Measurements from ENCODE around the gene TAS2R46. TPM values are rescaled to one million over a fixed set of nuclear protein-coding genes. Genes with fewer than 3 reads are reported as not detected.
"Not testable (repeated sequence)": the region's sequence is repeated elsewhere in the genome, so short reads cannot be mapped to it uniquely, and the experiment has no call there.

Gene TAS2R46
- total RNA-seq, 2 donors from 2014 or later, result 0.50 to 0.81 TPM

DNA sequence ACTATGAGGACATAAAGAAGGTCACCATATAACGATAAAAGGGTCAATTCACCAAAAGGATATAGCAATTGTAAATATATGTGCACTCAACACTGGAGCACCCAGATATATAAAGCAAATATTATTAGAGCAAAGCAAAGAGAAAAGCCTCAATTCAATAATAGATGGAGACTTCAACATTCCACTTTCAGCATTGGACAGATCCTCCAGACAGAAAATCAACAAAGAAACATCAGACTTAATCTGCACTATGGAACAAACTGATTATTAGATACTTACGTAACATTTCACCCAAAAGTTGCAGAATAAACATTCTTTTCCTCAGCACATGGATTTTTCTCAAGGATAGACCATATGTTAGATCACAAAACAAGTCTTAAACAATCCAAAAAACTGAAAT lies 20.7 kb downstream of the TAS2R46 start:
- ATAC-seq; DNase-seq; intact Hi-C loops (cut with DNase I): not testable (repeated sequence)

DNA sequence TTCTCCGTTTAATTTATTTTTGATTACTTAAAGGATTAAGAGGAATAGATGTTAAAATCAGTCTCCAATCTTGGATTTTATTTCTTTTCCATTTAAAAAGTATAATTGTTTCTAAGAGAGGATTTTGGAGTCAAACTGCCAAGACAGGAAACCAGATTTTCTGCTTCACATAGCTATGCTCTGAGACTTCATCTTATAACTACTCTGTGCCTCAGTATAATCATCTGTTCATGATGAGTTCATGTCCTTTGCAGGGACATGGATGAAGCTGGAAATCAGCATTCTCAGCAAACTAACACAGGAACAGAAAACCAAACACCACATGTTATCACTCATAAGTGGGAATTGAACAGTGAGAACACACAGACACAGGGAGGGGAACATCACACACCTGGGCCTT lies 21.9 kb downstream of the TAS2R46 start:
- intact Hi-C loops (cut with DNase I), result no loop called here
- ATAC-seq, result no peak

DNA sequence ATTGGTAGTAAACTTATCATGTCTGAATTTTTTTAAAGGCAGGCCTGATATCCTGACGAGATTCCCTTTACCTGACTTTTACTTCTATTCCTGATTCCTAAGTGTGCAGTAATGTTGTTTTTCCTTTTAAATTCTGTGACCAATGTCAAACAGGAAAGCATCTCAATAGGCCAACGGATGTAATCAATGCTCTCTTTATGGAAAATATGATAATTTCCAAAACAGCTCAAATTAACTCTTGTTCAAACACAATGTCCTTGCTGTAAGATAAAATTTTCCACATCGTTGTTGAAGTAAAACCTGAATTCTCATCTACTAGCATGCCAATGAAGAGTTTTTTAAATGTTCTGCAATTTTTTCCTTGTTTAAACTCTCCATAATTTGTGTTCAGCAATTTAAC lies 22.9 kb downstream of the TAS2R46 start:
- no peak for DNase-seq
- intact Hi-C loops (cut with DNase I), result no loop called here
- ATAC-seq, result no peak

More for the DNA sequence above, 21.9 kb downstream of the TAS2R46 start:
- DNase-seq, result no peak

DNA sequence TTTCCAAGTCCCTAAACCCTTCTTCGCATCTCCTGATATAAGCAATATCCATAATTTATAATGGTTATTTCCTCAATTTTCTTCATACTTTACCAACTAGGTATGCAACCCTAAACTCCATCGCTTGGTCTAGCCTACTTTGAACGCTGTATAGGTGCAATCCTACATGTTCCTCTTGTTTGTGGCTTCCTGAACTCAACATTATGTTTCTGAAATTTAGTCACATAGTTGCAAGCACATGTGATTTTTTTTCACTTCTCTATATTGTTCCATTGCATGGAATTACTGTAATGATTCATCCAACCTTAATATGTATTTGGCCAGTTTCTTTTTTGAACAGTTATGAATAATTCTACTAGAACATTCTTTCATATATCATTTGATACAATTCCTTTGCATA lies 28.1 kb downstream of the TAS2R46 start:
- DNase-seq; ATAC-seq; intact Hi-C loops (cut with DNase I): not testable (repeated sequence)

DNA sequence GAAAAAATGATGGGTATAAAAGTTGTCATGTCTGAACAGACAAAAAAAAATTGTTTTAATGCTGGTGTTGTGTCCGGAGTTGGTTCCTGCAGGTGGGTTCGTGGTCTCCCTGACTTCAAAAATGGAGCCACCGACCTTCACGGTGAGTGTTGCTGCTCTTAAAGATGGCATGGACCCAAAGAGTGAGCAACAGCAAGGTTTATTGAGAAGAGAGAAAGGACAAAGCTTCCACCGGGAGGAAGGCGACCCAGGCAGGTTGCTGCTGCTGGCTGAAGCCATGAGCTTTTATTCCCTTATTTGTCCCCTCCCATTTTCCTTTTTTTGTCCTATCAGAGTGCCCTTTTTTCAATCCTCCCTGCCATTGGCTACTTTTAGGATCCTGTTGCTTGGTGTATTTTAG lies 30.8 kb downstream of the TAS2R46 start, which contains the start of gene TAS2R31:
Gene TAS2R31 (minus strand): TSS at position 101 of the 400 bp plus-strand sequence. CDS start 72 bp downstream, at position 29.
- DNase-seq (no peak), ATAC-seq (no peak)
- intact Hi-C loops (cut with DNase I), result no loop called here

DNA sequence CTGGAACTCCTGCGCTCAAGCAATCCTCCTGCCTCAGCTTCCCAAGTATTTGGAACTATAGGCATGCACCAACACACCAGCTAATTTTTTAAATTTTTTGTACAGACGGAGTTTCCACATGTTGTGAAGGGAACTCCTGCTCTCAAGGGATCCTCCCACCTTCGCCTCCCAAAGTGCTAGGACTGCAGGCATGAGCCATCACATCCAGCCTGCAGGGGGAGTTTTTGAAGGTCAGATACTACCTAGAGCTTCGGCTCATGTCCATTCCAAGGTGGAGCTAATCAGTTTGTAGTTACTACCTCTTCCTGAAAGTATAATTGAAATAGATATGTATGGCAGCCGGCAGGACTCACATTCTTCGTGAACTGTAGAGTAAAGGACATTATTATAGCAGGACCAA lies 36.0 kb downstream of the TAS2R46 start:
- DNase-seq (no peak), ATAC-seq (no peak)
- intact Hi-C loops (cut with DNase I), result no loop called here

DNA sequence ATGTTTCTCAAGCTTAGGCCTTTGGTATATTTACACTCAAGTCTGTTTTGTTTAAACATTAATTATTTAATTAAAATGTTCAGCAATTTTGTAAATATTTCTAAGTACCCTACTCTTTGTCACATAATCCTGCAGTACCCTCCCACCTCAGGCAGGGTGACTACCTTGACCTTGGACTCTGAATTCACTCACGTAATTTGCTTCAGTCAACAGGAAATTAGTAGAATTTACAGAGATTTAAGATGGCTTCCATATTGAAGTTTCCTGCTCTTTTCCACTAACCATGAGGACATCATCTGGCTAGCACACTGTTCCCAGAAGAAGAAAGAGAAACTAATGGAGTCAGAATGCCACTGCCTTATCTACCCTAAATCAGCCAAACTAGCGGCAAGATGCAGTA lies 38.7 kb downstream of the TAS2R46 start:
- no peak for DNase-seq
- intact Hi-C loops (cut with DNase I), result no loop called here
- no peak for ATAC-seq

DNA sequence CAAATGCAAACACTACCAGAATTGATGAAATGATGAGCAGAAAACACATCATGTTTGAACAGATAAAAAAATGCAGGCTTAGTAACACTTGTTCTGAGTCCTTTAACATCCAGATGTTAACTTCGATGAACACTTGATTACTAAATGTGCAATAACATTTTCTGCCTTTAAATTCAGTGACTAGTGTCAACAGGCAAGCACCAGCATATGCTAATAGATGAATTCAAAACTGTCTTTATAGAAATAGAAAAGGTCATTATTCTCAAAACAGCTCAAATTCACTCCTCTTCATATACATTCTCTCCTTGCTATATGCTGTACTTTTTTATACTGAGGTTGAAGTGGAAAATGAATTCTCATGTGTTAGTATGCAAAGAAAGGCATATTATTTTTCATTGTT lies 39.6 kb downstream of the TAS2R46 start, which contains the start of gene TAS2R19:
Gene TAS2R19 (minus strand): TSS at position 101 of the 400 bp plus-strand sequence. CDS start 49 bp downstream, at position 52.
- ATAC-seq (no peak), DNase-seq (no peak)
- intact Hi-C loops (cut with DNase I), result no loop called here

DNA sequence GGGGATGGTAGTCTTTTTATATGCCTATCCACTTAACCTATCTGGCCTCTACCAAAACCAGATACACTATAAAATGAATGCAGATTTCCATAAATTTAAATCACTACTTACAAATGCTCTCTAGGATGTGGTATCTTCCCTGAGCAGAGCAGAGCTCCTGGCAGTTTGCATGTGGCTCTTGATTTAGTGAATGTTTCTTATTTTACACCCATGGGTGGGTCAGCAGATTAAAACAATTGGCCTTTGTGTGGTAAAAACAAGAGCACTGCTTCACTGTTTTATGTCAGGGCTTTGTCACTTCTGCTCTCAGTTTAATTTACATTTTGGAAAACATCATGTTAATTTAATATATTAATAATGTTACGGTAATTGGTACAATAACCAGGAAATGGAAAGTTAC lies 45.2 kb downstream of the TAS2R46 start:
- no peak for ATAC-seq
- no peak for DNase-seq
- intact Hi-C loops (cut with DNase I), result no loop called here

DNA sequence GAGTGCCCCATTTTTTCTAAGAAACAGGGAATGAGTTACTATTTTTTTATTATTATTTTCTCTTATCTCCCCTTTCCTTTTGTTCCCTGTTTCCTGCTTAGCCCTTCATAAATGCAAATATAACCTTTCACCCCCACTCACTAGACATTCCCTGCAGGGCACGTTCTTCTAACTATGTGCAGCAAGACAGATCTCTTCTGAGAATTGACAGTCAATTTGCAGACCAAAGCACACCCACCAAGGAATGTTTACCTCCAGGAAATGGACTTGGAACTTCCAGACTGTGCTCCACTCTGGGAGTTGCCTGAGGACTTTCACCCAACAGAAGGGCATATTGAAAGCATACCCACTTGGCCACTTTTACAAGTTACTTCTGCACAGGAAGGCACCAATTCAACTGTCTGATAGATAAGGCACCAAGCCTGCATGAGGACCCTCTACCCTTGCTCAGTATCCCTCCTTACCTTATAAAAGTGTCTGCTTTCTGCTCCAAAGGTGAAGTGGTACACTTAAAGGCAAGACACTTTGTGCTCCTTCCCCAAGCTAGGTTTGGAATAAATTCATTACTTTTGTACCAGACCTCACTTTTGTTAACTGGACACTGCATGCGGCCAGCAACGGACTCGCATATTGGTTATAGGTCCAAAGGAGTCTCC lies 46.2 kb downstream of the TAS2R46 start:
- ATAC-seq, result no peak
- intact Hi-C loops (cut with DNase I), result no loop called here

DNA sequence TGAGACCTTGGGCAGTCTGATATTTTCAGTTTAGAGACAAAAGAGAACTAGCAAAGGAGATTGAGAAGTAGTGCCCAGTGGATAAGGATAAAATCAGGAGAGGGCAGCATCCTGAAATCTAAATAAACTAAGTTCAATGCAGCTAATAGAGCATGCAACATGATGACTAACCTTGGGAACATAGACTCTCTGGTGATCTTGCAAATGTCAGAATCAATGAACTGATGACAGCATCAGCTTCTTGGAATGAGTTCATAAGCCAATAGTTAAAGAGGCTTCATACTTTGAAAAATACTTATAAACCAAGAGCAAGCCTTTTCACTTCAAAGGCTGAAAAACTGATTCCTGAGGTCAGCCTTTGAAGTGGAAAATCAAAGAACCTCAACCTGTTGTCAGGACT lies 47.9 kb downstream of the TAS2R46 start:
- DNase-seq, result no peak
- intact Hi-C loops (cut with DNase I), result no loop called here
- ATAC-seq, result no peak

More for the DNA sequence above, 46.2 kb downstream of the TAS2R46 start:
- DNase-seq, result no peak

Other genes starting within 250 kb of the TAS2R46 start
- gene TAS2R10, start 235.9 kb downstream of the TAS2R46 start, total RNA-seq, result under 1 TPM in 1 of 2 donors, not detected in 1; 0.55 TPM
- gene PRR4, start 212.8 kb downstream of the TAS2R46 start, total RNA-seq, result 1 to 10 TPM in 1 of 2 donors, under 1 TPM in 1; 0.29 to 2.0 TPM
- 1 to 10 TPM; 3.2 to 9.1 TPM for gene PRH1, start 178.0 kb downstream of the TAS2R46 start, total RNA-seq
- gene TAS2R13, start 152.7 kb downstream of the TAS2R46 start, total RNA-seq, result under 1 TPM; 0.41 to 0.44 TPM
- gene PRH2, start 133.1 kb downstream of the TAS2R46 start, total RNA-seq, result not detected
- gene TAS2R14, start 123.0 kb downstream of the TAS2R46 start, total RNA-seq, result under 1 TPM; 0.88 to 0.94 TPM
- gene TAS2R50, start 75.4 kb downstream of the TAS2R46 start, total RNA-seq, result under 1 TPM; 0.29 to 0.84 TPM
- gene TAS2R20, start 64.0 kb downstream of the TAS2R46 start, total RNA-seq, result under 1 TPM; 0.27 to 0.94 TPM
- 1 to 10 TPM; 1.2 TPM for gene TAS2R19, start 39.7 kb downstream of the TAS2R46 start, total RNA-seq
- 1 to 10 TPM in 1 of 2 donors, under 1 TPM in 1; 0.68 to 1.3 TPM for gene TAS2R31, start 30.9 kb downstream of the TAS2R46 start, total RNA-seq
- gene TAS2R43, start 30.0 kb upstream of the TAS2R46 start, total RNA-seq, result not detected
- 1 to 10 TPM in 1 of 2 donors, under 1 TPM in 1; 0.97 to 1.5 TPM for gene TAS2R30, start 72.3 kb upstream of the TAS2R46 start, total RNA-seq
- 10 to 100 TPM; 14.1 to 18.1 TPM for gene SMIM10L1, start 108.9 kb upstream of the TAS2R46 start, total RNA-seq
- not detected for gene TAS2R42, start 124.6 kb upstream of the TAS2R46 start, total RNA-seq
- not detected for gene PRB3, start 207.4 kb upstream of the TAS2R46 start, total RNA-seq
- not detected for gene PRB4, start 248.1 kb upstream of the TAS2R46 start, total RNA-seq

Data from left cardiac atrium (tissue), 4 donors.